Panc1 (cell line): ENCODE measurements around the gene ABLIM2. TPM values are rescaled to one million over a fixed set of nuclear protein-coding genes. Genes with fewer than 3 reads are reported as not detected.

Experiments
- ATAC-seq: fragments of 200-7000 bp; cut with Tn5 transposase; 2 replicates; pipeline ENCODE4 v1.9.1; 2020; ENCODE audit warnings: mild to moderate bottlenecking, moderate library complexity
- BruUV-seq: library from RNA; stranded (reverse); fragments of 400-500 nt; replicated peaks from 2 replicates; lab custom pipeline; 2021; lab: Mats Ljungman, UMichigan
- CTCF ChIA-PET: fragments of 300-600 bp; sonication (Branson Sonifier 250); formaldehyde crosslinking; loops from one replicate; lab custom pipeline; 2022; ENCODE audit warnings: antibody characterized with exemption; lab: Charles Lee
- POLR2A ChIA-PET: fragments of 300-600 bp; sonication (Branson Sonifier 250); formaldehyde crosslinking; loops from one replicate; lab custom pipeline; 2022; ENCODE audit warnings: antibody characterized with exemption; lab: Charles Lee
- DNase-seq: peaks from one replicate; pipeline ENCODE4 v3.0.0-alpha.2; 2010; ENCODE audit warnings: low read depth, low spot score
- H3K27ac ChIP-seq: 2 replicates; pipeline ENCODE4 v1.5.1; 2011; ENCODE audit warnings: mild to moderate bottlenecking, low read length, inconsistent platforms
- H3K27me3 ChIP-seq: fragments of 200-500 bp; sonication (Bioruptor generic); 2 replicates; pipeline ENCODE4 v1.6.0; 2014; ENCODE audit warnings: low read length, inconsistent platforms; ENCODE audit not compliant: control insufficient read depth, insufficient read depth
- H3K36me3 ChIP-seq: fragments of 200-500 bp; sonication (Bioruptor generic); 2 replicates; pipeline ENCODE4 v1.5.1; 2014; ENCODE audit warnings: inconsistent platforms, mild to moderate bottlenecking, low read length, moderate library complexity; ENCODE audit not compliant: control insufficient read depth, insufficient read depth
- H3K4me1 ChIP-seq: 2 replicates; pipeline ENCODE4 v1.5.1; 2011; ENCODE audit warnings: inconsistent platforms, mild to moderate bottlenecking, low read length, moderate library complexity; ENCODE audit not compliant: control insufficient read depth, insufficient read depth
- H3K4me3 ChIP-seq, 2 experiments: 2 replicates each; pipeline ENCODE4 v1.5.1; 2011 to 2012; ENCODE audit warnings: low read depth in 2 of 2, low read length in 2 of 2, mild to moderate bottlenecking in 2 of 2, inconsistent platforms in 1 of 2, moderate library complexity in 1 of 2
- H3K9me3 ChIP-seq: fragments of 200-500 bp; sonication (Bioruptor generic); 2 replicates; pipeline ENCODE4 v1.5.1; 2014; ENCODE audit warnings: low read depth, mild to moderate bottlenecking, inconsistent platforms, low read length, moderate library complexity; ENCODE audit not compliant: control insufficient read depth, insufficient read depth
- CTCF ChIP-seq: fragments of 450-650 bp; IDR thresholded peaks from 2 replicates; pipeline ENCODE4 v1.5.1; 2017; ENCODE audit warnings: mild to moderate bottlenecking
- POLR2AphosphoS5 ChIP-seq: IDR thresholded peaks from 2 replicates; pipeline ENCODE4 v1.6.1; 2012; ENCODE audit warnings: mild to moderate bottlenecking, low read depth, low read length, moderate library complexity
- REST ChIP-seq, 2 experiments: IDR thresholded peaks; 2 replicates each; pipeline ENCODE4 v1.6.1; 2011 to 2012; ENCODE audit warnings: low read depth in 2 of 2, control low read depth in 1 of 2, low read length in 1 of 2, mild to moderate bottlenecking in 1 of 2, moderate library complexity in 1 of 2; ENCODE audit not compliant: insufficient read depth in 1 of 2
- SIN3A ChIP-seq: IDR thresholded peaks from 2 replicates; pipeline ENCODE4 v1.6.1; 2012; ENCODE audit warnings: low read depth, mild to moderate bottlenecking, low read length, moderate library complexity, borderline replicate concordance; ENCODE audit not compliant: insufficient read depth
- TCF7L2 ChIP-seq: IDR thresholded peaks from 2 replicates; pipeline ENCODE4 v1.6.1; 2011; ENCODE audit warnings: mild to moderate bottlenecking, low read depth, low read length, inconsistent platforms
- in situ Hi-C: cut with HindIII; loops from 2 replicates; pipeline ENCODE4 v1.10.0; 2016; ENCODE audit warnings: low sequenced_read_pairs, low pct_unique_long_range_greater_than_20kb
- intact Hi-C: fragments of 100-400 bp; cut with micrococcal nuclease; formaldehyde crosslinking; loops from one replicate; pipeline ENCODE4 v1.10.0; 2022; ENCODE audit not compliant: unreplicated experiment
- total RNA-seq: library from RNA; stranded (reverse); gene quantifications from one replicate; pipeline ENCODE4 v1.2.1, GENCODE V29; 2021; ENCODE audit not compliant: unreplicated experiment

The ABLIM2 gene
- total RNA-seq, 1 experiment from 2014 or later = 0.64 TPM

GRCh38 chr4:8078109-8078494 lies 80.5 kb downstream of the ABLIM2 start:
- ATAC-seq (no peak), DNase-seq (no peak)
- Histone ChIP-seq H3K27me3 (no peaks in the 10 kb centered on the region), H3K4me1 (peaks cover 5% of the 10 kb centered on the region; the same call in 1 of the 2 replicates), H3K4me3 (no peak overlapping the region), H3K36me3 (no peaks in the 10 kb centered on the region), H3K9me3 (no peaks in the 10 kb centered on the region), H3K27ac (no peak overlapping the region)
- intact Hi-C loops = no loop called here
- no TSS peak for BruUV-seq
- TF ChIP-seq SIN3A (no peak), CTCF (no peak), REST (IDR thresholded peaks at IDR 0.05; ENCODE audit: insufficient read depth in 1 of 2, low read depth in 2 of 2, low read length in 1 of 2) (no peak), POLR2AphosphoS5 (no peak), TCF7L2 (no peak)
- in situ Hi-C loops = no loop called here
- ChIA-PET CTCF (no interaction called here), POLR2A (no interaction called here)

- no TSS peak for BruUV-seq
- CTCF ChIA-PET = interaction anchor here (0.7 kb wide), 1 partner anchor 62 kb away, joined by 3 read pairs; no protein-coding TSS in a partner anchor
- intact Hi-C loops = no loop called here
- Histone ChIP-seq H3K4me1 (peaks cover 5% of the 10 kb centered on the region; the same call in 1 of the 2 replicates), H3K36me3 (no peaks in the 10 kb centered on the region), H3K27me3 (no peaks in the 10 kb centered on the region), H3K9me3 (no peaks in the 10 kb centered on the region), H3K4me3 (no peak overlapping the region), H3K27ac (no peak overlapping the region)
- POLR2A ChIA-PET = no interaction called here
- in situ Hi-C loops = no loop called here
- no peak for ATAC-seq
- TF ChIP-seq POLR2AphosphoS5 (no peak), SIN3A (no peak), TCF7L2 (no peak), REST (IDR thresholded peaks at IDR 0.05; ENCODE audit: insufficient read depth in 1 of 2, low read depth in 2 of 2, low read length in 1 of 2) (no peak), CTCF (no peak)
- DNase-seq = no peak
Measured at GRCh38 chr4:8077181-8078108, 81.2 kb downstream of the ABLIM2 start.
